HTR-8/SVneo (cell line): ENCODE results near the gene GALNT17.

Experiments
- DNase-seq: peaks from one replicate; pipeline ENCODE4 v3.0.0; 2011; ENCODE audit warnings: low spot score, mixed read lengths; ENCODE audit not compliant: insufficient read length
- FAIRE-seq: peaks from 2 replicates; lab custom pipeline; 2011; peaks lifted over from hg19 to GRCh38; lab: Jason Lieb, UNC

GALNT17 gene

GRCh38 chr7:71645836-71646235 lies 513.9 kb downstream of the GALNT17 start:
- DNase-seq (no peak), FAIRE-seq (no peak)

GRCh38 chr7:71649812-71650211 lies 517.9 kb downstream of the GALNT17 start:
- no peak for DNase-seq
- FAIRE-seq, result no peak

- FAIRE-seq (no peak), DNase-seq (no peak)
Measured at GRCh38 chr7:71650653-71651337, 518.9 kb downstream of the GALNT17 start.

- DNase-seq (no peak), FAIRE-seq (no peak)
Measured at GRCh38 chr7:71652510-71652909, 520.6 kb downstream of the GALNT17 start.

GRCh38 chr7:71657386-71657785 lies 525.4 kb downstream of the GALNT17 start:
- no peak for FAIRE-seq

GRCh38 chr7:71659622-71660021 lies 527.7 kb downstream of the GALNT17 start:
- no peak for DNase-seq
- FAIRE-seq, result no peak

More at GRCh38 chr7:71657386-71657785, 525.4 kb downstream of the GALNT17 start:
- DNase-seq, result no peak

GRCh38 chr7:71661671-71662224 lies 529.8 kb downstream of the GALNT17 start:
- FAIRE-seq (no peak), DNase-seq (no peak)

GRCh38 chr7:71665716-71666115 lies 533.8 kb downstream of the GALNT17 start:
- DNase-seq (no peak), FAIRE-seq (no peak)

- DNase-seq (no peak), FAIRE-seq (no peak)
Measured at GRCh38 chr7:71668572-71668971, 536.6 kb downstream of the GALNT17 start.

- no peak for FAIRE-seq
- no peak for DNase-seq
Measured at GRCh38 chr7:71679480-71679879, 547.5 kb downstream of the GALNT17 start.

GRCh38 chr7:71682181-71682580 lies 550.2 kb downstream of the GALNT17 start:
- FAIRE-seq (no peak), DNase-seq (no peak)

GRCh38 chr7:71682841-71683781 lies 551.2 kb downstream of the GALNT17 start:
- FAIRE-seq (no peak), DNase-seq (no peak)

GRCh38 chr7:71687286-71687685 lies 555.3 kb downstream of the GALNT17 start:
- DNase-seq, result no peak
- no peak for FAIRE-seq

- FAIRE-seq (no peak), DNase-seq (no peak)
Measured at GRCh38 chr7:71687831-71688599, 556.1 kb downstream of the GALNT17 start.

- DNase-seq, result no peak
- FAIRE-seq, result no peak
Measured at GRCh38 chr7:71691538-71691937, 559.6 kb downstream of the GALNT17 start.

- no peak for FAIRE-seq
Measured at GRCh38 chr7:71694665-71695064, 562.7 kb downstream of the GALNT17 start.

GRCh38 chr7:71695186-71695585 lies 563.2 kb downstream of the GALNT17 start:
- FAIRE-seq, result no peak
- no peak for DNase-seq

More at GRCh38 chr7:71694665-71695064, 562.7 kb downstream of the GALNT17 start:
- DNase-seq, result no peak

- DNase-seq, result no peak
Measured at GRCh38 chr7:71696511-71696910, 564.6 kb downstream of the GALNT17 start.

GRCh38 chr7:71697400-71697799 lies 565.5 kb downstream of the GALNT17 start:
- FAIRE-seq (no peak), DNase-seq (no peak)

More at GRCh38 chr7:71696511-71696910, 564.6 kb downstream of the GALNT17 start:
- no peak for FAIRE-seq

- no peak for FAIRE-seq
- no peak for DNase-seq
Measured at GRCh38 chr7:71705217-71705616, 573.3 kb downstream of the GALNT17 start.
